ENCODE measurements around the gene CACNA1I.

The CACNA1I gene

DNA sequence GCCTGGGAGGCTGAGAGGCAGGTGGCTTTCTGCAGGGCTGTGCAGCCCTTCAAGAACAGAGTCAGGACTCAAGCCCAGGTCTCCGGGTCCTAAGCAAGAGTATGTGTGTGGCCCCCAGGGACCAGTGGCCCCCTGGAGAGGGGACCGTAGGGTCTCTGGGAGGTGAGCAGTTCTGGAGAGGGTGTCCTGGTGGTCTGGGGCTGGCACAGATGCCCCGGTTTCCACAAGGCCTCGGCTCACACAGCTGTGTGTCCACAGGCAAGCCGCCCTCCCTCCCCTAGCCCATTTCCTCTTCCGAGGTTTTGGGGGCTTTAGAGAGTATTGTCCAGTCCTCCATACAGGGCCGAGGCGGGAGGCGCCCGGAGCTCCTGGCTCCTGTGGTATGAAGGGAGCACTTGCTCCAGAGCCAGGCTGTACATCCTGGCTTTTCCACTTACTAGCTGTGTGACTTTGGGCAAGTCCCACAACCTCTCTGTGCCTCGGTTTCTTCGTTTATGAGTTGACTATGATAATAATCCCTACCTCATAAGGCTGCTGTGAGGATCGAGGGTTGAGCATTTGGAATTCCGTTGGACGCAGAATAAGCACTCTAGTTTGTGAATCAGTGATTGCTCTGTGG is 34.6 kb upstream of the CACNA1I start:
- DNase-seq: no peak

DNA sequence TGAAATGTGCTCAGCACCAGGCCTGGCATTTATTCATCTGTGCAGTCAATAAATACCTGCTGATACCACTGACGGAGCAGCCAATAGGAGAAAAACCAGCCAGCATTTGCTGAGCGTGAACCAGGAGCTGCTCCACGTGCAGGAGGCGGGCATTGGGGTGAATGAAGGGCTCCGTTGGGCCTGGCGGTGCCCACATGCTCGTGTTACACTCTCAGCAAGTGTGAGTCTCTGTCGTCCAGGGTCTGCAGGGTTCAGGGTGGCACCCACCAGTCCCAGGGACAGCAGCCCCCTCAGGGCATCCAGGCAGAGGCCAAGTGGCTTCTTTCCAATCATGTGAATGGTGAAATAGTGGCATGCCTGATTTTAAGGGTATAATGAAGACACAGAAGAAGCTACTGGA is 33.8 kb upstream of the CACNA1I start:
- no peak for DNase-seq

DNA sequence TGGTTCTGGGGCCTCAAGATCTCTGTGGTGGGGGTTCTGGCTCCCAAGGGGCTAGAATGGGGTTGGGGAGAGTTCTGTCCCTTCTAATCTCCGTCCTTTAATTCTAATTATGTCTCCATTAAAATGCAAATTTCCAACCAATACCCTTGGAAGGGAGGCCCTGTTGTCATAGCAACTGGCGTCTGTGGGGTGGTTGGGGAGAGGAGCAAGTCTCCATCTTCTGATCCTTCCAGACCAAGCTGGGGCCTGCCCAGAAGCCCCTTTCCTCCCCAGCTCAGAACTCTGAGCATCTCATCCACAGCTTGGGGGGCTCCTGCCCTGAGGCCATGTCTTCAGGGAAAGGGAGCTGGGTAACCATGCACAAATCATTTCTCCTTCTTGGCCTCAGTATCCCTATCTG is 32.6 kb upstream of the CACNA1I start:
- no peak for DNase-seq

DNA sequence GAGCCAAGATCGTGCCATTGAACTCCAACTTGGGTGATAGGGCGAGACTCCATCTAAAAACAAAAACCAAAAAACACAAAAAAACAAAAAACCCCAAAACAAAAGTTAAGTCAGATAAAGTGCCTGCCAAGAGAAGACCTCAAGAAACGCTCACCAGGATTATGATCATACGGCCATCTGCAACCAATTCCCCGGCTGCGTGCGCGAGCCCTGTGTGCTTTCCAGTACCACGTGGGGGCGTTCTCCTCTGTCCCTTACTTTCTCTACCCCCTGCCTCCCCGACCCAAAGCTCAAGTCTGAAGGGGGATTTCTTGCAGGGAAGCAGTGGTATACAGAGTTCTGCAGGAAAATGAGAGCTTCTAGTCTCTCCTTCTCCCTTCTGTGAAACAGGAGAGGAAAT is 27.5 kb upstream of the CACNA1I start:
- no peak for DNase-seq

DNA sequence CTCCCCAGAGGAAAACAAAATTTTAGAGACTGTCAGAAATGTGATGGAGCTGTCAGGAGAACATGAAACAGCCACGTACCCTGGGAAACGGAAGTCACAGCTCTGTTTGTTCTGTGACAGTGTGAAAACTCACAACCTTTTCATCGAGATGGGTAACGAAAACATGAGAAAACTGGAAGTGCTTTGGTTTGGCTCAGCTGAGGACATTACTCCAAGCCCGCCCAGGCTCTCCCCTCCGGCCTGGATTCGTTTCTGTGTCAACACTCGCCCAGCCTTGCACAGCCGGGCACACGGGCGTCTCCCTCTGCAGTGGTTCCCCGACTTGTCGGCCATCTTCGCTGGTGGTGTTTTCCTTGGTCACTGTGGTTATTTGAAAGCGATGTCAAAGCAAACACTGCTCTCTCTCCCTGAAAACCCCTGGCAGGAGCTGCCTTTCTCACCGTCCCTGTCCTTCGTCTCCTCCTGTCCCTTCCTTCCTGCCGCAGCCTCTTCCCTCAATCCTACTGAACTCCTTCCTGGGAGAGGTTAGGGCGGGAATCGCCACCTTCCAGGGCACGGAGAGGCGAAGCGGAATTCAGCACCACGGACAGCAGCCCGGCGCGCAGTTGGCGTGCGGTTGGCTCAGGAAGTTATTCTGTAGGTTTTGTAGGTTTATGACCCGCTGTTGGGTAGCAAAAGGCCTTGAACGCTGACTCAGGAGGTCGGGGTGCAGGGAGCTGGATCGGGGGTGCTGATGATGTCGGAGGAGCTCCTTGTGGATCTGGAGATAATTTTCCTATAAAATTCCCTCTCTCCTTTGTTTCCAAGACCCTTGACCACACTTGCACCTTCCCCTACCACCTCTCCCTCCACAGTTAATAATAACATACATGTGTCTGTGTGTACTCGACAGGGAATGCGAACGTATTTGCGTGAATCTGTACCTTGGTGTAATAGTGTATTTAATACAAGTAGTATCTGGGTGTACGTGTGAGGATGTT is 24.9 kb upstream of the CACNA1I start:
- DNase-seq: no peak

DNA sequence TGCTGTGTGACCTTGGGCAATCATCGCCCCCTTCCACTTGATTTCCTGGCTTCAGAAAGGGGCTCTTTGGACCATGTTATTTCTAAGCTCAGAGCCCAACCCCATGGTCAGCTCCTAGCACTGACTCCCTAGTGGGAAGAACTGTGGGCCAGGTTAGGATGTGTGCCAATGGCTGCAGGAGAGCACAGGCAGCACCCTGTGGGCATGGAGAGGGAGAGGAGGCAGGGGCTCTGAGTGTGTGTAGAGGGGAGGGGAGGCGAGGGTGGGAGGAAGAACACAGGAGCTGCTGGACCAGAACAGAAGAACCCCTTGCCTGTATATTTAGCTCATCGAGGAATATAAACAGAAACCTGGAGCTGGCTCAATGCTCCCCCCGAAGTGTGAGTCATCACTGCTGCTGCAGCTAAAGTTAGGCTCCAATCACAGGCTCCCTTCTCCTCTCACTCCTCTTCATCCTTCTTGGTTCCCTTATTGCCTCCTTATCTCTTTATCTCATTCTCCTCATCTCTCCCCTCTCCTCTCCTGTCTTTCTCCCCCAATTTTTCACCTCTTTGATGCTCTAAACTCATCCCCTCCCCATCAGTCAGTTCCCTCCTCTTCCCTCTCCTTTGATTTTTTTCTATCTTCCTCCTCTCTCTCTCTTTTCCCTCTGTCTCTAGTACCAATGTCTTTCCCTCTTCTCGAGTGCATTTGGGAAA is 23.5 kb upstream of the CACNA1I start:
- DNase-seq: peak; percentile 23

DNA sequence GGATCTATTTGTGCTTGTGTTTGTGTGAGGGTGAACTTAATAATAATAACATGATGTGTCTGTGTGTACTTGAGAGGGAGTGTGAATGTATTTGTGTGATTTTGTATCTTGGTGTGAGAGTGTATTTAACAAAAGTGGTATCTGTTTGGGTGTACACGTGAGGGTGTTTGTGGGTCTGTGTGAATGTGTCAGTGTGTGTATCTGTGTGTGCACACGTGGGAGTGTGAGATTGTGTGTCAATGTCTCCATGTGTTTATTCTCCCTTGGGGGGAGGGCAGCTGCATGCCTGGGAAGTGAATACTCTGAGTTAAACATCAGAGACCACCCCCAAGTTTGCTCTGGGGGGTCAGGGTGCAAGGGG is 23.0 kb upstream of the CACNA1I start:
- no peak for DNase-seq

DNA sequence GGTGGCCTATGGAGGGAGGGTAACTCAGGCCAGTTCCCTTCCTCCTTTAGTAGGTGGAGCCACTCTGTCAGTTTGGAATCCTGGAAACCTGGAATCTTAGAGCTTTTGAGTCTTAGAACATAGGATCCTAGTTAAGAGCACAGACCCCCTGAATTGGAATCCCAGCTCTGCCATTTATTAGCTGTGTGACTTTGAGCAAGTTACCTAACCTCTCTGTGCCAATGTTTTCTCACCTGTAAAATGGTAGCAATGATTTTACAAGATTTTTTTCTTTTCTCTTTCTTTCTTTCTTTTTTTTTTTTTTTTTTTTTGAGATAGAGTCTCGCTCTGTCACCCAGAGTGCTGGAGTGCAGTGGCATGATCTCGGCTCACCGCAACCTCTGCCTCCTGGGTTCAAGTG is 17.1 kb upstream of the CACNA1I start:
- DNase-seq: no peak

DNA sequence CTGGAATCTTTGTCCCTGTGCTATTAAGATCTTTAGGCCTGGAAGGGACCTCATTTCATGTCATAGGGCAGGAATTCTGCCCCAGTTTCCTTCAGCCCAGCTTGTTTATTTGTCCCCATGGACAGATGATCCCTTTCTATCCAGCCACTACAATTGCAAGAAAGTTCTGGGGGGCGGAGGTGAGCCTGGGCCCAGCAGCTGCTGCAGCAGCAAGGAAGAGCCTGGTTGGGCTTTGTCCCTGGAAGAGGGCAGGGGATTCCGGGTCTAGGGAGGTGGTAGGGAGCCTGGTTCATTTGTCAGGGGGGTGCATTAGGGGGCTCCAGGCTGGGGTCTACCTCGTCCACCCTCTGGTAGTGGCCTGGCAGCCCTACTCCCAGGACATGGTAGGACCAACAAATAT is 16.4 kb upstream of the CACNA1I start:
- DNase-seq: no peak

DNA sequence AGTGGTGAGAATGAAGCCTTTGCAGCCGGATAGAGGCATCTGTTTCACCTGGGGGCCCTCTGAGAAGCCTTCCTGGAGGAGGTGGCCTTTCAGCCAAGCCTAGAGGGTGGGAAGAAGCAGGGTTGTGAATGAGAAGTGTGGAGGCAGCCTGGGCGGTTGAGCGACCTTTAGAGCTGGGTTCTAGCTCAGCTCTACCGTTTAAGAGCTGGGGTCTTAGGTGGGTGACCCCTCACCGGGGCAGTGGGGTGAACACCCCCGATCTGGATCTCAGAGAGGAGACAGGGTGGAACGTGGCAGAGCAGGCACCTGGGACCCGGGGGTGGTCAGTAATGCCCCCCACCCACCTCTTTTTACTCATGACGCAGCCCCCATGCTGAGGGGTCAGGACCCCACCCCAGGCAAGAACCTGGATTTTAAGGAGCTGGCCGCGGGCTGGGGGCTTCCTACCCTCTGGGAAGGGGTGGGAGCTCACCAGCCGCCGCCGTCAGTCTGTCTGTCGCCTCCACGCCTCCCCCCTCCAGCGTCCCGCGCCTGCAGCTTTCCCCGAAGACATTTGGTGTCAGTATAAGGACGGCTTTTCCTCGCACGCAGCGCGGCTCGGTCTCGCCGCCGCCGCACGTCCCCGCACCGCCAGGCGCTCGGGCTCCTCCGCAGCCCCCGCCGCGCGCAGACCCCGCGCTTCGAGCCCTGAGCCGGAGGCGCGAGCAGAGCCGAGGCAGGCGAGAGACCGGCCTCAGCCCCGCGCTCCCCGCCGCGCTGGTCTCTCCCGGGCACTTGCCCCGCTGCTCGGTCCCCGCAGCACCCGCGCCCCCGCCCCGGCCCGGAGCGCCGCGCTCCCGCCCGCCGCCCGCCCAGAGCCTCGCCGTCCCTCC is 13.3 kb upstream of the CACNA1I start:
- DNase-seq: no peak

DNA sequence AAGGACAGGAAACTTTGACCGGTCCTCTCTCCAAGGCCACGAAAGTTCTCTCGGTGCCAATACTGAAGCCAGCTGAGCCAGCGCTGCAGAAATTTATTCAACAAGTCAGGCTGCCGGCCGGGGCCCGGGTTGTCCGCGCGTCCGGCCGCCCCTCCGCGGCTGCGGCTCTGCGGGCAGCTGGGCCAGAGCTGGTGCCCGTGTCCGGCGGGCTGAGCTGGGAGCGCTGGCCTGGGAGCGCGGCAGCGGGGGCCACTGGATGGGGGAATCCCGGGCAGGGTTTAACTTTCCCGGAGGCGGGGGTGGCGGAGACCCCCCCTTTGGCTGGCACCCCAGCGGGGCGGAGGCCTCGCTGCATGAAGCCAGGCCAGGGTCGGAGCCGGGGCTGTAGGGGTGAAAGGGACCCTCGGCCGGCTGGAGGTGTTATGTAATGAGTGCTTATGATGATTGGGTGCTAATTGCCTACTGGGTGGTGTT is 12.3 kb upstream of the CACNA1I start:
- DNase-seq: no peak

DNA sequence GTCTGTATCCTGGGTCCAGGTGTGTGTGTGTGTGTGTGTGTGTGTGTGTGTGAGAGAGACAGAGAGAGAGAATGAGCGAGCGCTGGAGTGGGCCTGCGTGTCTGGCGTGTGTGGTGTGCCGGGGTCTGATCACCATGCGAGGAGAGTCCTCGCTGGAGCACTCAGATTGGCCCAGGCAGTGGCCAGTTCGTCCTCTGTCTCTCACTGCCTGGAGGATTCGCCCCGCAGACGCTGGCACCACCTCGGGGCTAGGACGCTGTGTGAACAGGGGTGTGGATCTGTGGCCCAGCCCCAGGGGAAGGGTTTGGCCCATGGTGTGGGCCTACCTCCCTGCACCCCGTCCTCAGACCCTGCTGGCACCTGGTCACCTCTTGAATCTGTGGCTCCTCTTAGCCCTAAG is 11.6 kb upstream of the CACNA1I start:
- no peak for DNase-seq

DNA sequence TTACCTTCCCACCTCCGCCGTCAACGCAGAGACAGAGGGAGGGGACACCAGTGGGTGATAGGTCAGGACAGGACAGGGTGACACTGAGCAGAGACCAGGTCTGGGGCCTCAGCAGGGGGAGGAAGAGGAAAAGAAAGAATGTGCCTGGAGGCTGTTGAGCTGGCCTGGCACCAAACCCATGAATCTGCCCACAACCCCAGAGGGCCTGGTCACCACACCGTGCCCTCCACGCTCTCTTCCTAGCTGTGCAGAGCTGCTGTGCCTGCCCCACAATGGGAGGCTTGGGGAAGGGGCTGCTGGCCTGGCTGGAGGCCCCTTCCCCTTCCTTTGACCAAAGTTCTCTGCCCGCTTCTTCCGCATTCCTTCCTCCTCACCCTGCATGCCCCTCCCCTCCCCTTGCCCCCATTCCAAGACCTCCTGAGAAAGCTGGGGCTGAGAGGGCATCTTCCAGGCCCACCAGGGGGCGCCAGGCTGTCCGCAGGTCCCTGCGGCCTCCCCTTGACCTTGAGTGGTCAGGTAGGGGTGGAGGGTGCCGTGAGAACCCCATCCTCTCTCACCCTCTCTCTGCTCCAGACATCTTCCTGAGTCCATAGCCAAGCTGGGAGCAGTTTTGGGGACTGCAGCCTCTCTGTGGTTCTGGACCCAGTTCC is 11.0 kb upstream of the CACNA1I start:
- DNase-seq: no peak

DNA sequence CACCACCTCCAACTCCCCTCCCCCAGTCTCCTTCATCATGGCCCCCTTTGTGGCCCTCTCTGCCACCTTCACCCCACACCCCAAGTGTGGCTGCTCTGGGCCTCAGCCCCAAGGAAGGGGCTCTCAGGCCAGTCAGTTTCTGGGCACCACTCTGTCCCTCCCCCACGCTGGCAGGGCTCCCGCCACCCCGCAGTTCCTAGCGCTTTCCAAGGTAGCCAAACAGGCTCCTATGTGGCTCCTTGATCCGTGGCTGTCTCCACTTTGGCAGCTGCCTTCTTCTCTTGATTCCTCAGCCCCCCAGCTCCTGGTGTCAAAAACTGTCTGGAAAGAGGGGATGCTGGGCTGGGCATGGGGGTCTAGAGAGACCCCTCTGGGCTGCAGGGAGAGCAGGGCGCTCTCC is 10.4 kb upstream of the CACNA1I start:
- DNase-seq: no peak

DNA sequence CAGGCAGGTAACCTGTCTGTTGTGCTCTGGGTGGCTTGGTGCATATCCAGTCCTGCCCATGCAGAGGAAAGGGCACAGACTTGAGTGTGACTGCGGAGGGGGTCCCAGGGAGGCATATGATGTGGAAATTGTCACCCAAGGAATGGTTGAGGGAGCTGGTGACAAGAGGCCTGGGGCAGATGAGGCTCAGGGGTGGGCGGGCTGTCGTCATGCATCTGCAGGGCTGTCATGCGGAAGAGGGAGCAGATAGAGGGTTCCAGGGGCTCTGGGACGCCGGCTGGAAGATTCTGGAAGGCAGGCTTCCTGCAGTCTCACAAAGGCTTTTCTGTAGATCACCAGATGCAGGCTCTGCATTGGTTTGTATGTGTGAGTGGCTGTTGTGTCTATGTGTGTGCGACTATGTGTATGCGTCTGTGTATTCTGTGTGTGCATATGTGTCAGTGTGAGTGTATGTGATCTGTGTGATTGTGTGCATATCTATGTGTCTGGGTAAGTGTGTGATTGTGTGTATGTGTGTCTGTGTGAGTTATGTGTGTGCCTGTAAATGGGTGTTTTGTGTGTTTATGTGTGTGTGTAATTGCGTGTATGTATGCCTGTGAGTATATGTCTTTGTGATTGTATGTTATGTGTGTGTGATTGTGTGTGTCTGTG is 7.6 kb upstream of the CACNA1I start:
- no peak for DNase-seq

DNA sequence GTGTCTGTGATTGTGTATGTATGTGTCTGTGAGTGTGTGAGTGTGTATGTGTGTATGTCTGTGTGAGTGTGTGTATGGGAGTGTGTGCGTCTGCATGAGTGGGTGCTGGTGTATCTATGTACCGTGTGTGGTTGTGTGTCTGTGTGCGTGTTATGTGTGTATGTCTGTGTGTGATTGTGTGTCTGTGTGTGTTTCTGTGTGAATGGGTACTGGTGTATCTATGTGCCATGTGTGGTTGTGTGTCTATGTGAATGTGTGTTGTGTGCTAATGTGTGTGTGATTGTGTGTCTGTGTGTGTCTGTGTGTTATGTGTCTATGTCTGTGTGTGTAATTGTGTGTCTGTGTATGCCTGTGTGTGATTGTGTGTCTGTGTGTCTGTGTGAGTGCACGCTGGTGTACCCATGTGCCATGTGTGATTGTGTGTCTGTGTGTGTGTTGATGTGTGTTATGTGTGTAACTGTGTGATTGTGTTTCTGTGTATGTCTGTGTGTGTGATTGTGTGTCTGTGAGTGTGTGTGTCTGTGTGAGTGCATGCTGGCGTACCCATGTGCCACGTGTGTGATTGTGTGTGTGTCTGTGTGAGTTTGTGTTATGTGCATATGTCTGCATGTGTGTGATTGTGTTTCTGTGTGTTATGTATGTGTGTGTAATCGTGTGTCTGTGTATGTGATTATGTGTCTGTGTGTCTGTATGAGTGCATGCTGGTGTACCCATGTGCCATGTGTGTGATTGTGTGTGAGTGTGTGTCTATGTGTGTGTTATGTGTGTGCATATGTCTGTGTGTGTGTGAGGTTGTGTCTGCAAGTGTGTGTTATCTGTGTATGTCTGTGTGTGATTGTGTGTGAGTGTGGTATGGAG is 6.8 kb upstream of the CACNA1I start:
- no peak for DNase-seq

DNA sequence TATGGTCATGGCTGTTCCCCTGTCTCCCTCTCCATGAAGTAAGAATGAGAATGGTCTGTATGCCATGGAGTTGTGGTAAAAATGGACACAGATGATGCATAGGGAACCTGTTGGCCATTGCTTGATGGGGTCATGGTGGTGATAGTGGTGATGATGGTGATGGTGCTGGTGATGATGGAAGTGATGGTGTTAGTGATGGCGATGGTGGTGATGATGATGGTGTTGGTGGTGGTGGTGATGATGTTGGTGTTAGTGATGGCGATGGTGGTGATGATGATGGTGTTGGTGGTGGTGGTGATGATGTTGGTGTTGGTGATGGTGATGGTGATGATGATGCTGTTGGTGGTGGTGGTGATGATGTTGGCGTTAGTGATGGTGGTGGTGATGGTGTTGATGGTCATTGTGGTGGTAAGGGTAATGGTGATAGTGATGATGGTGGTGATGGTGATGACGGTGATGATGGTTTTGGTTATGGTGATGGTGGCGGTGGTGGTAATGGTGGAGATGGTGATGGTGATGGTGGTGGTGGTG is 5.1 kb upstream of the CACNA1I start:
- no peak for DNase-seq

DNA sequence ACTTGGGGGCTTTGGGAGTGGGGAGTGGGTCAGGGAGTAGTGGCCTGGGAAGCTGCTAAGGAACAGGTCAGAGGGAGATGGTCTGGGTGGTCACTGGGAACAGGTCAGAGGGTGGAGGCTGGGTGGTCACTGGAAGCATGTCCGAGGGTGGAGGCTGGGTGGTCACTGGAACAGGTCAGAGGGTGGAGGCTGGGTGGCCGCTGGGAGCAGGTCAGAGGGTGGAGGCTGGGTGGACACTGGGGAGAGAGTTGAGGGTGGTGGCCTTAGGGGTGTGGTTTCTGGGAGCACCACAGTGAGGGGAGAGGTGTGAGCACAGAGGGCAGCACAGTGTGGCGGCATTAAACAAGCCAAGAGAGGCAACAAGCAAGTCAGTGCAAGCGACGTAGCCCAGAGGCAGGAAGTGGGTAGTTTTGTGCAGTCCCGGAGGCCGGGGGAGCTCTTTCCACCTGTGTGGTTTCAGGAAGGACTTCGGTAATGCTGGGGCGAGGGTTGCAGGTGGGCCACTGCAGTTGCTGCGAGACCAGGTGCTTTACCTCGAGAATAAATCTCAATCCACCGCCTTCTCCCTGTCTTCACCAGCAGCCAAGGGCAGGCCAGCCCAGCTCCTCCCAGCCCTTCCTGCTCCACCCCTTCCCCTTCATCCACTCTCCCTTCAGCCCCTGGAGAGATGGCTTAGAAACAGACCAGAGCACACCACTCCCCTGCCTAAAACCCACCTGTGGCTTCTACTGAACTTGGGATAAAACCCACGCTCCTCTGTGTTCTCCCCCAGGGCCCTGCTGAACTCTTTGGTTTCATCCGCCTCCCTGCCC is 3.2 kb upstream of the CACNA1I start:
- no peak for DNase-seq

DNA sequence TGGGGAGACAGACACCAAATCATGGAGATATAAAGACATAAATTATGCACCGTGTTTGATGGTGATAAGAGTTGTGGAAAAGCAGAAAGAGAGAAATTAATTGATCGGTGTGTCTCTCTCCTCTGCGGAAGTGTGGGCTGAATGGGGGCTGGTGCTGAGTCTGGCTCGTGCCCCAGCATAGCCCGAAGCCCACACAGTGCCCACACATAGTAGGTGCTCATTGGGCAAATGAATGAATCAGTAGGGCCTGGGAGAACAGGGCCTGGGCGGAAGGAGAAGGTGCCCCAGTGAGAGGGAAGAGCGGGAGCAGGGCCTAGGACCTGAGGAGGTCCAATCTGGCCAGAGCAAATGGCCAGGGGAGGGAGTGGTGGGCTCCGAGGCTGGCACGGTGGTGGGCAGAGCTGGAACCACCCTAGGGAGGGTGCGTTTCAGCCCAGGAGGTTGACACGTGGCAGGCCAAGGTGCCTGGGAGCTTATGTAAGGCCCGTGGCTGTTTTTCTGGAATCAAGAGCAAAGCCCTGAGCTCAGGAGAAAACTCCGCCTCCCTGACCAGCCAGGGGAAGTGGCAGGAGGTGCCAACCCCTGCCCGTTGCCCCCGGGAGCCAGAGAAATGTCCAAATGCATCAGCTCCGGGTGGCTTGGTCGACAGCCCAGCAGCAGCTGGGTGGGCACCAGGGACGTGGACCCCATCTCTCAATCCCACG is 2.1 kb upstream of the CACNA1I start:
- no peak for DNase-seq
